SK-N-SH treated with all-trans-retinoic acid at 6 μM for 48 hours (cell line): ENCODE data around the gene TMEM229B.

Experiments used
- ATAC-seq: fragments of 200-7000 bp; cut with Tn5 transposase; 3 replicates; pipeline ENCODE4 v1.9.1; 2020; ENCODE audit warnings: mild to moderate bottlenecking, moderate library complexity
- ARNTL ChIP-seq: fragments of 450-650 bp; formaldehyde crosslinking; IDR thresholded peaks from 2 replicates; pipeline ENCODE4 v1.5.0; 2020; ENCODE audit warnings: low read depth, mild to moderate bottlenecking, moderate library complexity, borderline replicate concordance
- BACH2 ChIP-seq: fragments of 250-450 bp; sonication (Bioruptor Pico); IDR thresholded peaks from 2 replicates; pipeline ENCODE4 v1.9.0; 2021; ENCODE audit warnings: mild to moderate bottlenecking, borderline replicate concordance
- CSDC2 ChIP-seq: fragments of 250-450 bp; sonication (Bioruptor Pico); IDR thresholded peaks from 2 replicates; pipeline ENCODE4 v1.5.0; 2020; ENCODE audit warnings: mild to moderate bottlenecking, moderate library complexity
- CSRNP3 ChIP-seq: fragments of 250-450 bp; sonication (Bioruptor Pico); IDR thresholded peaks from 2 replicates; pipeline ENCODE4 v1.5.1; 2021; ENCODE audit warnings: mild to moderate bottlenecking, moderate library complexity
- ESRRG ChIP-seq: fragments of 250-450 bp; sonication (Bioruptor Pico); IDR thresholded peaks from 2 replicates; pipeline ENCODE4 v1.6.1; 2021; ENCODE audit warnings: mild to moderate bottlenecking
- GLIS3 ChIP-seq: fragments of 250-450 bp; sonication (Bioruptor Pico); IDR thresholded peaks from 2 replicates; pipeline ENCODE4 v1.5.0; 2020; ENCODE audit warnings: mild to moderate bottlenecking, moderate library complexity
- ISL1 ChIP-seq: fragments of 250-450 bp; sonication (Bioruptor Pico); IDR thresholded peaks from 2 replicates; pipeline ENCODE4 v2.1.2; 2022; ENCODE audit warnings: mild to moderate bottlenecking, moderate library complexity
- OSR1 ChIP-seq: fragments of 250-450 bp; sonication (Bioruptor Pico); IDR thresholded peaks from 2 replicates; pipeline ENCODE4 v1.8.0; 2022; ENCODE audit warnings: moderate library complexity, mild to moderate bottlenecking, inconsistent platforms
- PATZ1 ChIP-seq: fragments of 250-450 bp; sonication (Bioruptor Pico); IDR thresholded peaks from 2 replicates; pipeline ENCODE4 v1.8.0; 2020; ENCODE audit warnings: mild to moderate bottlenecking, moderate library complexity, borderline replicate concordance
- POU6F1 ChIP-seq: fragments of 250-450 bp; sonication (Bioruptor Pico); IDR thresholded peaks from 2 replicates; pipeline ENCODE4 v1.8.0; 2021; ENCODE audit warnings: low read depth, mild to moderate bottlenecking, moderate library complexity, borderline replicate concordance
- PPARA ChIP-seq: fragments of 250-450 bp; sonication (Bioruptor Pico); IDR thresholded peaks from 2 replicates; pipeline ENCODE4 v1.5.0; 2020; ENCODE audit warnings: mild to moderate bottlenecking, borderline replicate concordance
- RARB ChIP-seq: fragments of 250-450 bp; sonication (Bioruptor Pico); IDR thresholded peaks from 2 replicates; pipeline ENCODE4 v1.8.0; 2021; ENCODE audit warnings: mild to moderate bottlenecking, moderate library complexity
- TCF4 ChIP-seq: fragments of 250-450 bp; sonication (Bioruptor Pico); IDR thresholded peaks from 2 replicates; pipeline ENCODE4 v1.8.0; 2021; ENCODE audit warnings: mild to moderate bottlenecking, moderate library complexity, borderline replicate concordance
- TSHZ2 ChIP-seq: fragments of 250-450 bp; sonication (Bioruptor Pico); IDR thresholded peaks from 2 replicates; pipeline ENCODE4 v1.5.0; 2020; ENCODE audit warnings: mild to moderate bottlenecking, moderate library complexity
- ZC3H10 ChIP-seq: fragments of 250-450 bp; sonication (Bioruptor Pico); IDR thresholded peaks from 2 replicates; pipeline ENCODE4 v1.5.1; 2021; ENCODE audit warnings: mild to moderate bottlenecking, moderate library complexity
- ZFP3 ChIP-seq: fragments of 250-450 bp; sonication (Bioruptor Pico); IDR thresholded peaks from 2 replicates; pipeline ENCODE4 v1.5.0; 2020; ENCODE audit warnings: mild to moderate bottlenecking, moderate library complexity
- ZFP30 ChIP-seq: fragments of 450-650 bp; formaldehyde crosslinking; IDR thresholded peaks from 2 replicates; pipeline ENCODE4 v1.5.0; 2022; ENCODE audit warnings: mild to moderate bottlenecking, moderate library complexity
- ZNF565 ChIP-seq: fragments of 450-650 bp; formaldehyde crosslinking; conservative IDR thresholded peaks from 2 replicates; pipeline ENCODE4 v1.5.0; 2020; ENCODE audit warnings: low read depth, mild to moderate bottlenecking, moderate library complexity
- ZNF70 ChIP-seq: fragments of 450-650 bp; formaldehyde crosslinking; IDR thresholded peaks from 2 replicates; pipeline ENCODE4 v1.5.0; 2020; ENCODE audit warnings: mild to moderate bottlenecking, moderate library complexity
- ZNF8 ChIP-seq: fragments of 450-650 bp; formaldehyde crosslinking; IDR thresholded peaks from 2 replicates; pipeline ENCODE4 v1.5.0; 2020; ENCODE audit warnings: mild to moderate bottlenecking, moderate library complexity

The TMEM229B gene

GRCh38 chr14:67524634-67524963 is 36.1 kb upstream of the TMEM229B start:
- TF ChIP-seq ZNF70 (CRISPR knock-in tag) (no peak), ISL1 (peak; percentile 34; the same call in 1 of the 2 replicates)
- no peak for ATAC-seq

- ATAC-seq = no peak
- TF ChIP-seq POU6F1 = no peak
- TF ChIP-seq BACH2 (CRISPR knock-in tag) = no peak
- TF ChIP-seq ESRRG (CRISPR knock-in tag) = no peak
- no peak for TF ChIP-seq ZFP3 (CRISPR knock-in tag)
- no peak for TF ChIP-seq PATZ1
- no peak for TF ChIP-seq RARB (CRISPR knock-in tag)
- no peak for TF ChIP-seq CSDC2 (CRISPR knock-in tag)
- TF ChIP-seq ARNTL = no peak
- TF ChIP-seq ZFP30 (CRISPR knock-in tag) = no peak
- no peak for TF ChIP-seq ZC3H10
- TF ChIP-seq, all 23 proteins: peak for 0
These were observed 35.5 kb upstream of the TMEM229B start for GRCh38 chr14:67523764-67524633.

- TF ChIP-seq ZNF565 (CRISPR knock-in tag) (no peak), ZNF70 (CRISPR knock-in tag) (no peak), ZFP3 (CRISPR knock-in tag) (no peak), CSDC2 (CRISPR knock-in tag) (no peak)
- no peak for ATAC-seq
These were observed 33.7 kb upstream of the TMEM229B start for GRCh38 chr14:67522270-67522669.

- no peak for ATAC-seq
- TF ChIP-seq ZC3H10 = no peak
- TF ChIP-seq ZNF8 (CRISPR knock-in tag) = 0 out of 2 replicates have a peak, but pooled peaks have one; percentile 16
These were observed 32.0 kb upstream of the TMEM229B start for GRCh38 chr14:67520482-67520881.

GRCh38 chr14:67519406-67519805 is 30.9 kb upstream of the TMEM229B start:
- TF ChIP-seq BACH2 (CRISPR knock-in tag) (no peak), POU6F1 (no peak), ARNTL (no peak), ZFP3 (CRISPR knock-in tag) (no peak)
- ATAC-seq = no peak

GRCh38 chr14:67517083-67517482 is 28.6 kb upstream of the TMEM229B start:
- ATAC-seq = 0 out of 3 replicates have a peak, but pooled peaks have one; percentile 9
- TF ChIP-seq ISL1 (no peak), ARNTL (no peak), CSDC2 (CRISPR knock-in tag) (no peak), PPARA (CRISPR knock-in tag) (no peak), CSRNP3 (no peak), TCF4 (CRISPR knock-in tag) (no peak), ZFP3 (CRISPR knock-in tag) (no peak), ZNF70 (CRISPR knock-in tag) (no peak), OSR1 (CRISPR knock-in tag) (no peak), GLIS3 (CRISPR knock-in tag) (no peak), ESRRG (CRISPR knock-in tag) (no peak), ZFP30 (CRISPR knock-in tag) (no peak), ZNF8 (CRISPR knock-in tag) (no peak), TSHZ2 (CRISPR knock-in tag) (no peak)
